Measurements from ENCODE around the gene KCNJ15.

KCNJ15 gene

GRCh38 chr21:38256599-38257302 lies at the start of gene KCNJ15:
Gene KCNJ15, plus strand, starts transcription at chr21:38256991. Its CDS starts 42,271 bp downstream, at chr21:38299262.
- Histone ChIP-seq H3K9ac (ENCODE audit: low read length) (no peak within 1 kb of the TSS), H3K4me3 (ENCODE audit: low read depth in 1 of 2, low read length in 2 of 2) (no peak within 1 kb of the TSS), H3K36me3 (ENCODE audit: insufficient read depth, low read length) (no peaks in the 10 kb centered on the region), H3K27me3 (ENCODE audit: control insufficient read depth in 1 of 2, insufficient read depth in 2 of 2, low read length in 2 of 2) (no peaks in the 10 kb centered on the region), H3K27ac (ENCODE audit: low read depth, low read length) (no peak within 1 kb of the TSS), H3K9me3 (ENCODE audit: low read length) (no peaks in the 10 kb centered on the region), H3K4me1 (ENCODE audit: insufficient read depth, low read length) (no peaks in the 10 kb centered on the region)

- Histone ChIP-seq H3K27me3 (ENCODE audit: control insufficient read depth in 1 of 2, insufficient read depth in 2 of 2, low read length in 2 of 2) (peaks cover 0 to 5% of the 10 kb centered on the region in 2 donors), H3K4me1 (ENCODE audit: insufficient read depth, low read length) (no peaks in the 10 kb centered on the region), H3K4me3 (ENCODE audit: low read depth in 1 of 2, low read length in 2 of 2) (no peak overlapping the region), H3K9me3 (ENCODE audit: low read length) (no peaks in the 10 kb centered on the region), H3K9ac (ENCODE audit: low read length) (no peak overlapping the region), H3K36me3 (ENCODE audit: insufficient read depth, low read length) (no peaks in the 10 kb centered on the region), H3K27ac (ENCODE audit: low read depth, low read length) (no peak overlapping the region)
These were observed 48.7 kb upstream of the KCNJ15 start for GRCh38 chr21:38208118-38208517.

GRCh38 chr21:38211321-38211720 lies 45.5 kb upstream of the KCNJ15 start:
- peaks cover 0 to 5% of the 10 kb centered on the region in 2 donors for H3K27me3 ChIP-seq (ENCODE audit: control insufficient read depth in 1 of 2, insufficient read depth in 2 of 2, low read length in 2 of 2)
- no peaks in the 10 kb centered on the region for H3K36me3 ChIP-seq (ENCODE audit: insufficient read depth, low read length)
- no peak overlapping the region for H3K9ac ChIP-seq (ENCODE audit: low read length)
- H3K4me3 ChIP-seq (ENCODE audit: low read depth in 1 of 2, low read length in 2 of 2): no peak overlapping the region
- H3K27ac ChIP-seq (ENCODE audit: low read depth, low read length): no peak overlapping the region
- H3K4me1 ChIP-seq (ENCODE audit: insufficient read depth, low read length): no peaks in the 10 kb centered on the region
- no peaks in the 10 kb centered on the region for H3K9me3 ChIP-seq (ENCODE audit: low read length)

GRCh38 chr21:38212706-38213105 lies 44.1 kb upstream of the KCNJ15 start:
- Histone ChIP-seq H3K27ac (ENCODE audit: low read depth, low read length) (no peak overlapping the region), H3K9me3 (ENCODE audit: low read length) (no peaks in the 10 kb centered on the region), H3K36me3 (ENCODE audit: insufficient read depth, low read length) (no peaks in the 10 kb centered on the region), H3K27me3 (ENCODE audit: control insufficient read depth in 1 of 2, insufficient read depth in 2 of 2, low read length in 2 of 2) (no peaks in the 10 kb centered on the region), H3K4me1 (ENCODE audit: insufficient read depth, low read length) (no peaks in the 10 kb centered on the region), H3K4me3 (ENCODE audit: low read depth in 1 of 2, low read length in 2 of 2) (no peak overlapping the region), H3K9ac (ENCODE audit: low read length) (no peak overlapping the region)

- no peak overlapping the region for H3K4me3 ChIP-seq (ENCODE audit: low read depth in 1 of 2, low read length in 2 of 2)
- no peak overlapping the region for H3K27ac ChIP-seq (ENCODE audit: low read depth, low read length)
- H3K9me3 ChIP-seq (ENCODE audit: low read length): no peaks in the 10 kb centered on the region
- no peaks in the 10 kb centered on the region for H3K36me3 ChIP-seq (ENCODE audit: insufficient read depth, low read length)
- H3K9ac ChIP-seq (ENCODE audit: low read length): no peak overlapping the region
- no peaks in the 10 kb centered on the region for H3K27me3 ChIP-seq (ENCODE audit: control insufficient read depth in 1 of 2, insufficient read depth in 2 of 2, low read length in 2 of 2)
- no peaks in the 10 kb centered on the region for H3K4me1 ChIP-seq (ENCODE audit: insufficient read depth, low read length)
These were observed 37.7 kb upstream of the KCNJ15 start for GRCh38 chr21:38219049-38219628.

GRCh38 chr21:38220270-38220737 lies 36.5 kb upstream of the KCNJ15 start:
- no peak overlapping the region for H3K4me3 ChIP-seq (ENCODE audit: low read depth in 1 of 2, low read length in 2 of 2)
- H3K9me3 ChIP-seq (ENCODE audit: low read length): no peaks in the 10 kb centered on the region
- no peaks in the 10 kb centered on the region for H3K36me3 ChIP-seq (ENCODE audit: insufficient read depth, low read length)
- H3K27me3 ChIP-seq (ENCODE audit: control insufficient read depth in 1 of 2, insufficient read depth in 2 of 2, low read length in 2 of 2): no peaks in the 10 kb centered on the region
- H3K9ac ChIP-seq (ENCODE audit: low read length): no peak overlapping the region
- no peak overlapping the region for H3K27ac ChIP-seq (ENCODE audit: low read depth, low read length)
- H3K4me1 ChIP-seq (ENCODE audit: insufficient read depth, low read length): no peaks in the 10 kb centered on the region

GRCh38 chr21:38221594-38221993 lies 35.2 kb upstream of the KCNJ15 start:
- Histone ChIP-seq H3K27ac (ENCODE audit: low read depth, low read length) (no peak overlapping the region), H3K36me3 (ENCODE audit: insufficient read depth, low read length) (no peaks in the 10 kb centered on the region), H3K9ac (ENCODE audit: low read length) (no peak overlapping the region), H3K9me3 (ENCODE audit: low read length) (no peaks in the 10 kb centered on the region), H3K4me3 (ENCODE audit: low read depth in 1 of 2, low read length in 2 of 2) (no peak overlapping the region), H3K27me3 (ENCODE audit: control insufficient read depth in 1 of 2, insufficient read depth in 2 of 2, low read length in 2 of 2) (no peaks in the 10 kb centered on the region), H3K4me1 (ENCODE audit: insufficient read depth, low read length) (no peaks in the 10 kb centered on the region)

GRCh38 chr21:38223893-38224540 lies 32.8 kb upstream of the KCNJ15 start:
- no peaks in the 10 kb centered on the region for H3K9me3 ChIP-seq (ENCODE audit: low read length)
- H3K4me3 ChIP-seq (ENCODE audit: low read depth in 1 of 2, low read length in 2 of 2): no peak overlapping the region
- no peak overlapping the region for H3K27ac ChIP-seq (ENCODE audit: low read depth, low read length)
- H3K27me3 ChIP-seq (ENCODE audit: control insufficient read depth in 1 of 2, insufficient read depth in 2 of 2, low read length in 2 of 2): no peaks in the 10 kb centered on the region
- H3K9ac ChIP-seq (ENCODE audit: low read length): no peak overlapping the region
- no peaks in the 10 kb centered on the region for H3K36me3 ChIP-seq (ENCODE audit: insufficient read depth, low read length)
- no peaks in the 10 kb centered on the region for H3K4me1 ChIP-seq (ENCODE audit: insufficient read depth, low read length)

GRCh38 chr21:38227401-38227800 lies 29.4 kb upstream of the KCNJ15 start:
- H3K27me3 ChIP-seq (ENCODE audit: control insufficient read depth in 1 of 2, insufficient read depth in 2 of 2, low read length in 2 of 2): no peaks in the 10 kb centered on the region
- no peaks in the 10 kb centered on the region for H3K36me3 ChIP-seq (ENCODE audit: insufficient read depth, low read length)
- H3K9me3 ChIP-seq (ENCODE audit: low read length): peaks cover 3% of the 10 kb centered on the region
- no peaks in the 10 kb centered on the region for H3K4me1 ChIP-seq (ENCODE audit: insufficient read depth, low read length)
- no peak overlapping the region for H3K4me3 ChIP-seq (ENCODE audit: low read depth in 1 of 2, low read length in 2 of 2)
- H3K27ac ChIP-seq (ENCODE audit: low read depth, low read length): no peak overlapping the region
- H3K9ac ChIP-seq (ENCODE audit: low read length): no peak overlapping the region

GRCh38 chr21:38228115-38228514 lies 28.7 kb upstream of the KCNJ15 start:
- Histone ChIP-seq H3K9ac (ENCODE audit: low read length) (no peak overlapping the region), H3K9me3 (ENCODE audit: low read length) (peaks cover 3% of the 10 kb centered on the region), H3K4me3 (ENCODE audit: low read depth in 1 of 2, low read length in 2 of 2) (no peak overlapping the region), H3K27ac (ENCODE audit: low read depth, low read length) (no peak overlapping the region), H3K4me1 (ENCODE audit: insufficient read depth, low read length) (no peaks in the 10 kb centered on the region), H3K27me3 (ENCODE audit: control insufficient read depth in 1 of 2, insufficient read depth in 2 of 2, low read length in 2 of 2) (no peaks in the 10 kb centered on the region), H3K36me3 (ENCODE audit: insufficient read depth, low read length) (no peaks in the 10 kb centered on the region)

- Histone ChIP-seq H3K27me3 (ENCODE audit: control insufficient read depth in 1 of 2, insufficient read depth in 2 of 2, low read length in 2 of 2) (no peaks in the 10 kb centered on the region), H3K4me3 (ENCODE audit: low read depth in 1 of 2, low read length in 2 of 2) (no peak overlapping the region), H3K4me1 (ENCODE audit: insufficient read depth, low read length) (no peaks in the 10 kb centered on the region), H3K27ac (ENCODE audit: low read depth, low read length) (no peak overlapping the region), H3K9me3 (ENCODE audit: low read length) (peaks cover 3% of the 10 kb centered on the region), H3K36me3 (ENCODE audit: insufficient read depth, low read length) (no peaks in the 10 kb centered on the region), H3K9ac (ENCODE audit: low read length) (no peak overlapping the region)
These were observed 28.3 kb upstream of the KCNJ15 start for GRCh38 chr21:38228537-38228936.

All from muscle layer of colon (tissue), 2 donors.